WTC11 (cell line): ENCODE measurements around the gene SND1. TPM values are rescaled to one million over a fixed set of nuclear protein-coding genes. Genes with fewer than 3 reads are reported as not detected.

Source experiments
- ATAC-seq: fragments of 200-7000 bp; cut with Tn5 transposase; 2 replicates; pipeline ENCODE4 v1.10.0; 2021; ENCODE audit warnings: mild to moderate bottlenecking, moderate library complexity
- CTCF ChIA-PET: fragments of 300-600 bp; sonication (Branson Sonifier 250); formaldehyde crosslinking; loops from one replicate; lab custom pipeline; 2021; ENCODE audit warnings: antibody characterized with exemption; lab: Charles Lee
- POLR2A ChIA-PET: fragments of 350-600 bp; sonication (Branson Sonifier 250); formaldehyde crosslinking; loops from one replicate; lab custom pipeline; 2021; ENCODE audit warnings: antibody characterized with exemption; lab: Charles Lee
- DNase-seq: peaks from one replicate; pipeline ENCODE4 v3.0.0; 2021; ENCODE audit warnings: low spot score
- H3K27ac Mint-ChIP-seq: 2 replicates; pipeline ENCODE4 v1.8.0; 2021; ENCODE audit warnings: mixed read lengths
- H3K27me3 Mint-ChIP-seq: 2 replicates; pipeline ENCODE4 v1.8.0; 2021; ENCODE audit warnings: low read depth, mild to moderate bottlenecking, moderate library complexity, mixed read lengths
- H3K36me3 Mint-ChIP-seq: 2 replicates; pipeline ENCODE4 v1.8.0; 2021; ENCODE audit warnings: mixed read lengths
- H3K4me1 Mint-ChIP-seq: 2 replicates; pipeline ENCODE4 v1.8.0; 2022; ENCODE audit warnings: mixed read lengths
- H3K4me3 Mint-ChIP-seq: 2 replicates; pipeline ENCODE4 v1.8.0; 2021; ENCODE audit warnings: mild to moderate bottlenecking, moderate library complexity, mixed read lengths
- H3K9me3 Mint-ChIP-seq: 2 replicates; pipeline ENCODE4 v1.8.0; 2021; ENCODE audit warnings: mixed read lengths
- AR ChIP-seq: fragments of 250-450 bp; sonication (Bioruptor Pico); IDR thresholded peaks from 2 replicates; pipeline ENCODE4 v1.9.0; 2021; ENCODE audit warnings: mild to moderate bottlenecking
- ATF2 ChIP-seq: sonication (generic); formaldehyde crosslinking; IDR thresholded peaks from 2 replicates; pipeline ENCODE4 v1.8.1; 2022; ENCODE audit warnings: low read depth, missing genetic modification reagents, borderline replicate concordance
- CTCF ChIP-seq: fragments of 200-600 bp; IDR thresholded peaks from 2 replicates; pipeline ENCODE4 v1.8.0; 2022; ENCODE audit warnings: antibody characterized with exemption
- E2F5 ChIP-seq: sonication (generic); formaldehyde crosslinking; IDR thresholded peaks from 2 replicates; pipeline ENCODE4 v1.8.1; 2022; ENCODE audit warnings: mild to moderate bottlenecking, moderate library complexity, missing genetic modification reagents
- ETV6 ChIP-seq: sonication (generic); formaldehyde crosslinking; IDR thresholded peaks from 2 replicates; pipeline ENCODE4 v1.8.1; 2022; ENCODE audit warnings: mild to moderate bottlenecking, missing genetic modification reagents
- FOXP1 ChIP-seq: sonication (generic); formaldehyde crosslinking; IDR thresholded peaks from 2 replicates; pipeline ENCODE4 v1.8.0; 2022; ENCODE audit warnings: missing genetic modification reagents, mild to moderate bottlenecking, moderate library complexity, borderline replicate concordance
- GRHL2 ChIP-seq: fragments of 250-450 bp; sonication (Bioruptor Pico); IDR thresholded peaks from 2 replicates; pipeline ENCODE4 v1.8.0; 2022; ENCODE audit warnings: mild to moderate bottlenecking, moderate library complexity; ENCODE audit not compliant: insufficient replicate concordance, severe bottlenecking
- MYBL2 ChIP-seq: sonication (generic); formaldehyde crosslinking; IDR thresholded peaks from 2 replicates; pipeline ENCODE4 v1.8.1; 2023; ENCODE audit warnings: mild to moderate bottlenecking, moderate library complexity, missing genetic modification reagents
- NFYB ChIP-seq: sonication (generic); formaldehyde crosslinking; conservative IDR thresholded peaks from 2 replicates; pipeline ENCODE4 v1.8.0; 2022; ENCODE audit warnings: low read depth, missing genetic modification reagents
- NR2C2 ChIP-seq: sonication (generic); formaldehyde crosslinking; IDR thresholded peaks from 2 replicates; pipeline ENCODE4 v1.8.0; 2022; ENCODE audit warnings: mild to moderate bottlenecking, missing genetic modification reagents
- NR3C1 ChIP-seq: sonication (generic); formaldehyde crosslinking; conservative IDR thresholded peaks from 2 replicates; pipeline ENCODE4 v1.8.1; 2023; ENCODE audit warnings: low read depth, mild to moderate bottlenecking, missing genetic modification reagents
- PRRX2 ChIP-seq: fragments of 250-450 bp; sonication (Bioruptor Pico); IDR thresholded peaks from 2 replicates; pipeline ENCODE4 v1.8.0; 2021; ENCODE audit warnings: mild to moderate bottlenecking
- RORB ChIP-seq: fragments of 250-450 bp; sonication (Bioruptor Pico); IDR thresholded peaks from 2 replicates; pipeline ENCODE4 v1.9.0; 2021; ENCODE audit warnings: mild to moderate bottlenecking
- ZBTB43 ChIP-seq: sonication (generic); formaldehyde crosslinking; IDR thresholded peaks from 2 replicates; pipeline ENCODE4 v1.8.1; 2023; ENCODE audit warnings: mild to moderate bottlenecking, missing genetic modification reagents
- ZNF121 ChIP-seq: sonication (generic); formaldehyde crosslinking; IDR thresholded peaks from 2 replicates; pipeline ENCODE4 v1.8.0; 2023; ENCODE audit warnings: missing genetic modification reagents
- ZNF423 ChIP-seq: fragments of 250-450 bp; sonication (Bioruptor Pico); IDR thresholded peaks from 2 replicates; pipeline ENCODE4 v2.1.2; 2022; ENCODE audit warnings: mild to moderate bottlenecking, moderate library complexity
- ZNF425 ChIP-seq: fragments of 250-450 bp; sonication (Bioruptor Pico); conservative IDR thresholded peaks from 2 replicates; pipeline ENCODE4 v1.9.0; 2021; ENCODE audit warnings: mild to moderate bottlenecking
- total RNA-seq: library from RNA; stranded (reverse); gene quantifications from 3 replicates; pipeline ENCODE4 v1.2.3, GENCODE V29; 2021
- TF ChIP-seq, protein P1 (sequence below): sonication (generic); formaldehyde crosslinking; IDR thresholded peaks from 2 replicates; pipeline ENCODE4 v1.8.0; 2022; ENCODE audit warnings: mild to moderate bottlenecking, missing genetic modification reagents
- TF ChIP-seq, protein P2 (sequence below): sonication (generic); formaldehyde crosslinking; IDR thresholded peaks from 2 replicates; pipeline ENCODE4 v1.8.1; 2022; ENCODE audit warnings: missing genetic modification reagents, borderline replicate concordance

The SND1 gene
- total RNA-seq, 1 experiment from 2014 or later, result 261 TPM

DNA sequence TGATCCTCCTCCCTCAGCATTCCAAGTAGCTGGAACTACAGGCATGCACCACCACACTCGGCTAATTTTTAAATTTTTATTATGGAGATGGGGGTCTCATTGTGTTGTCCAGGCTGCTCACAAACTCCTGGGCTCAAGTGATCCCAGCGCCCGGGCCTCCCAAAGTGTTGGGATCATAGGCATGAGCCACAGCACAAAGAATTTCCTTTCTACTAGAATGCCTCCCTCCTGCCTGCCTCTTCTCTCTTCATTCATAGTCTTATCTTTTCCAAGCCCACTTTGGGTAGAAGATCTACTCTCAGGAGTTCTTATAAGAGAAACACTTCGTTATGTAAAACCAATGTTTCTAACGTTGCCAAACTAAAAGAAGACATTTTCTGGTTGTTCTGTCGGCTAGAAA is 235.1 kb downstream of the SND1 start:
- peak; percentile 35 for ATAC-seq
- DNase-seq, result no peak
- Mint-ChIP-seq H3K36me3 (peaks cover 16% of the 10 kb centered on the region), H3K4me1 (peaks cover 76% of the 10 kb centered on the region), H3K27me3 (no peaks in the 10 kb centered on the region), H3K9me3 (no peaks in the 10 kb centered on the region), H3K27ac (peak overlapping the region; percentile 62), H3K4me3 (no peak overlapping the region)
- ChIA-PET CTCF (no interaction called here), POLR2A (interaction anchor here (0.8 kb wide), 1 partner anchor 19 kb away, joined by 7 read pairs; no protein-coding TSS in a partner anchor)
- no peak for TF ChIP-seq NR2C2 (CRISPR knock-in tag)
- TF ChIP-seq ZBTB43 (CRISPR knock-in tag), result no peak
- no peak for TF ChIP-seq ZNF423 (CRISPR knock-in tag)
- no peak for TF ChIP-seq MYBL2 (CRISPR knock-in tag)
- TF ChIP-seq, protein P1, sequence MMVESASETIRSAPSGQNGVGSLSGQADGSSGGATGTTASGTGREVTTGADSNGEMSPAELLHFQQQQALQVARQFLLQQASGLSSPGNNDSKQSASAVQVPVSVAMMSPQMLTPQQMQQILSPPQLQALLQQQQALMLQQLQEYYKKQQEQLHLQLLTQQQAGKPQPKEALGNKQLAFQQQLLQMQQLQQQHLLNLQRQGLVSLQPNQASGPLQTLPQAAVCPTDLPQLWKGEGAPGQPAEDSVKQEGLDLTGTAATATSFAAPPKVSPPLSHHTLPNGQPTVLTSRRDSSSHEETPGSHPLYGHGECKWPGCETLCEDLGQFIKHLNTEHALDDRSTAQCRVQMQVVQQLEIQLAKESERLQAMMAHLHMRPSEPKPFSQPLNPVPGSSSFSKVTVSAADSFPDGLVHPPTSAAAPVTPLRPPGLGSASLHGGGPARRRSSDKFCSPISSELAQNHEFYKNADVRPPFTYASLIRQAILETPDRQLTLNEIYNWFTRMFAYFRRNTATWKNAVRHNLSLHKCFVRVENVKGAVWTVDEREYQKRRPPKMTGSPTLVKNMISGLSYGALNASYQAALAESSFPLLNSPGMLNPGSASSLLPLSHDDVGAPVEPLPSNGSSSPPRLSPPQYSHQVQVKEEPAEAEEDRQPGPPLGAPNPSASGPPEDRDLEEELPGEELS (CRISPR knock-in tag), result no peak
- TF ChIP-seq RORB (CRISPR knock-in tag), result no peak
- no peak for TF ChIP-seq NFYB (CRISPR knock-in tag)

GRCh38 chr7:127887631-127888030 is 235.6 kb downstream of the SND1 start:
- H3K9me3 Mint-ChIP-seq, result no peaks in the 10 kb centered on the region
- no peaks in the 10 kb centered on the region for H3K27me3 Mint-ChIP-seq
- no peak for ATAC-seq
- no peak for DNase-seq
- no peak overlapping the region for H3K4me3 Mint-ChIP-seq
- H3K4me1 Mint-ChIP-seq, result peaks cover 74% of the 10 kb centered on the region
- ChIA-PET POLR2A (no interaction called here), CTCF (no interaction called here)
- peak overlapping the region; percentile 91 for H3K27ac Mint-ChIP-seq
- peaks cover 16% of the 10 kb centered on the region for H3K36me3 Mint-ChIP-seq
- no peak for TF ChIP-seq CTCF
- TF ChIP-seq E2F5 (CRISPR knock-in tag), result no peak
- TF ChIP-seq ZNF425 (CRISPR knock-in tag), result no peak
- no peak for TF ChIP-seq ZBTB43 (CRISPR knock-in tag)
- TF ChIP-seq ZNF121 (CRISPR knock-in tag), result no peak
- TF ChIP-seq, protein P2, sequence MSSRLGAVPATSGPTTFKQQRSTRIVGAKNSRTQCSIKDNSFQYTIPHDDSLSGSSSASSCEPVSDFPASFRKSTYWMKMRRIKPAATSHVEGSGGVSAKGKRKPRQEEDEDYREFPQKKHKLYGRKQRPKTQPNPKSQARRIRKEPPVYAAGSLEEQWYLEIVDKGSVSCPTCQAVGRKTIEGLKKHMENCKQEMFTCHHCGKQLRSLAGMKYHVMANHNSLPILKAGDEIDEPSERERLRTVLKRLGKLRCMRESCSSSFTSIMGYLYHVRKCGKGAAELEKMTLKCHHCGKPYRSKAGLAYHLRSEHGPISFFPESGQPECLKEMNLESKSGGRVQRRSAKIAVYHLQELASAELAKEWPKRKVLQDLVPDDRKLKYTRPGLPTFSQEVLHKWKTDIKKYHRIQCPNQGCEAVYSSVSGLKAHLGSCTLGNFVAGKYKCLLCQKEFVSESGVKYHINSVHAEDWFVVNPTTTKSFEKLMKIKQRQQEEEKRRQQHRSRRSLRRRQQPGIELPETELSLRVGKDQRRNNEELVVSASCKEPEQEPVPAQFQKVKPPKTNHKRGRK, result no peak
- no peak for TF ChIP-seq PRRX2
- no peak for TF ChIP-seq ATF2 (CRISPR knock-in tag)
- no peak for TF ChIP-seq NR3C1 (CRISPR knock-in tag)
- TF ChIP-seq FOXP1, result no peak
- no peak for TF ChIP-seq GRHL2
- no peak for TF ChIP-seq AR (CRISPR knock-in tag)
- TF ChIP-seq ETV6 (CRISPR knock-in tag), result no peak
